C4-2B (cell line): ENCODE measurements around the gene CREG2.

Source experiments
- CTCF ChIP-seq: fragments of 450-650 bp; conservative IDR thresholded peaks from 2 replicates; pipeline ENCODE4 v1.5.1; 2017; ENCODE audit warnings: mild to moderate bottlenecking
- ZFX ChIP-seq: fragments of 450-650 bp; IDR thresholded peaks from 2 replicates; pipeline ENCODE4 v1.6.1; 2017

DNA sequence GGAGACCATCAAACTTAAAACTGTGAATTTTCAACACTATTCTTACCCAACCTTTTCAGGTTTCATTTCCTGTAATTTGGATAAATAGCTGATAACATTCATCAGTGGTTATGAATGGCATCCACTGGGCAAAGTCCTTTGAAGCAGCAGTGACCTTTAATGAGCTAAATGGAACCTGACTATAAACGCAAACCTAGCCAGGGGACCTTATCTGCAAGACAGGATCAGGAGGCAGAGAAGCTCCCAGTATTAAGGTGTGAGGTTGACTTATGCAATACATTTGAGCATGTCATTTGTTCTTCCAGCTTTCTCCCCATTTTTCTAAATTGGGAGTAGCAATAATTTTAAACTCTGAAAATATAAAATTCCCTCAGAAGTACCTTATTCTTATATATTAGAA lies 38.4 kb downstream of the CREG2 start:
- TF ChIP-seq CTCF (no peak), ZFX (no peak)
